Loucy (cell line): ENCODE measurements around the gene USP53.

Source experiments
- H2AFZ ChIP-seq: fragments of 200-600 bp; sonication (generic); 2 replicates; pipeline ENCODE4 v1.6.0; 2016; ENCODE audit warnings: antibody characterized with exemption, mild to moderate bottlenecking, low read length, moderate library complexity
- H3F3A ChIP-seq: fragments of 200-600 bp; 2 replicates; pipeline ENCODE4 v1.6.0; 2016; ENCODE audit warnings: antibody characterized with exemption, low read depth, mild to moderate bottlenecking
- H3K27me3 ChIP-seq: fragments of 200-600 bp; sonication (generic); 2 replicates; pipeline ENCODE4 v1.6.1; 2014; ENCODE audit warnings: low read length, mild to moderate bottlenecking; ENCODE audit not compliant: insufficient read depth, poor library complexity, severe bottlenecking
- H3K36me3 ChIP-seq: fragments of 200-600 bp; sonication (generic); 2 replicates; pipeline ENCODE4 v1.6.1; 2016; ENCODE audit warnings: low read length; ENCODE audit not compliant: insufficient read depth
- H3K4me1 ChIP-seq: fragments of 200-600 bp; sonication (generic); 2 replicates; pipeline ENCODE4 v1.5.1; 2014; ENCODE audit warnings: low read length, mild to moderate bottlenecking; ENCODE audit not compliant: insufficient read depth, poor library complexity, severe bottlenecking
- H3K4me2 ChIP-seq: fragments of 200-600 bp; sonication (generic); 2 replicates; pipeline ENCODE4 v1.6.0; 2014; ENCODE audit warnings: antibody characterized with exemption, low read length, low read depth, mild to moderate bottlenecking; ENCODE audit not compliant: poor library complexity, severe bottlenecking
- H3K4me3 ChIP-seq: fragments of 200-600 bp; sonication (generic); 2 replicates; pipeline ENCODE4 v1.5.1; 2014; ENCODE audit warnings: low read length, mild to moderate bottlenecking, mixed read lengths; ENCODE audit not compliant: poor library complexity, severe bottlenecking
- H3K79me2 ChIP-seq: fragments of 200-600 bp; sonication (generic); 2 replicates; pipeline ENCODE4 v1.6.1; 2014; ENCODE audit warnings: low read length; ENCODE audit not compliant: insufficient read depth
- H3K9ac ChIP-seq: fragments of 200-600 bp; sonication (generic); 2 replicates; pipeline ENCODE4 v1.6.0; 2014; ENCODE audit warnings: mild to moderate bottlenecking, low read depth, low read length, moderate library complexity; ENCODE audit not compliant: poor library complexity, severe bottlenecking
- H3K9me2 ChIP-seq: fragments of 200-600 bp; sonication (generic); replicated peaks from 2 replicates; pipeline ENCODE4 v1.6.1; 2016; ENCODE audit warnings: low read depth, low read length, mixed read lengths
- H3K9me3 ChIP-seq: fragments of 200-600 bp; sonication (generic); 2 replicates; pipeline ENCODE4 v1.6.1; 2014; ENCODE audit warnings: mild to moderate bottlenecking, antibody characterized with exemption, low read length, low read depth; ENCODE audit not compliant: insufficient read depth
- H4K20me1 ChIP-seq: fragments of 200-600 bp; sonication (generic); 2 replicates; pipeline ENCODE4 v1.6.0; 2014; ENCODE audit warnings: antibody characterized with exemption, low read length, mild to moderate bottlenecking; ENCODE audit not compliant: insufficient read depth, poor library complexity, severe bottlenecking
- EZH2phosphoT487 ChIP-seq: fragments of 200-600 bp; IDR thresholded peaks from 2 replicates; pipeline ENCODE4 v1.6.1; 2018; ENCODE audit warnings: antibody characterized with exemption, mild to moderate bottlenecking, moderate library complexity, borderline replicate concordance
- TF ChIP-seq, protein P1 (sequence below): fragments of 200-600 bp; sonication (generic); conservative IDR thresholded peaks from 2 replicates; pipeline ENCODE4 v1.5.1; 2014; ENCODE audit warnings: mild to moderate bottlenecking, antibody characterized with exemption, low read length

USP53 gene

DNA sequence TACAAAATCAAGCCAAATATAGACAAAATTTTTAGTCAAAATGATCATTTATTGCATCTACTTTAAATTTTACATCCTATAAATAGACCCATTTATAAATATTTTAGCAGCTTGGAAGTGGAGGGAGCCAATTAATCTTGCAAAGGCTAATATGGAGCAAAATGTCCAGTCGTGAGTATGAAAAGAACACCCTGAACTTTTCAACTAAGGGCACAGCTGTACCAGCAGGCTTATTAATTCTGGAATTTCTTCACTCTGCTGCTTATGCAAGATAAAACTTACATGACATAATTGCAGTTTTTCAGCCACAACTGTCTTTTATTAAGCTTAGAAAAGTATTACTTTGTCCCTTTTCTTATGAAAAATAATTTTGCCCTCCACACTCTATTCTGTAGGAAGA, 22.9 kb upstream of the USP53 start:
- no peak overlapping the region for H2AFZ ChIP-seq
- no peak overlapping the region for H3K4me2 ChIP-seq
- H3K4me1 ChIP-seq = no peaks in the 10 kb centered on the region
- H3F3A ChIP-seq = no peaks in the 10 kb centered on the region
- no peak overlapping the region for H3K9ac ChIP-seq
- H3K4me3 ChIP-seq = no peak overlapping the region
- H3K27me3 ChIP-seq = no peaks in the 10 kb centered on the region
- TF ChIP-seq, protein P1, sequence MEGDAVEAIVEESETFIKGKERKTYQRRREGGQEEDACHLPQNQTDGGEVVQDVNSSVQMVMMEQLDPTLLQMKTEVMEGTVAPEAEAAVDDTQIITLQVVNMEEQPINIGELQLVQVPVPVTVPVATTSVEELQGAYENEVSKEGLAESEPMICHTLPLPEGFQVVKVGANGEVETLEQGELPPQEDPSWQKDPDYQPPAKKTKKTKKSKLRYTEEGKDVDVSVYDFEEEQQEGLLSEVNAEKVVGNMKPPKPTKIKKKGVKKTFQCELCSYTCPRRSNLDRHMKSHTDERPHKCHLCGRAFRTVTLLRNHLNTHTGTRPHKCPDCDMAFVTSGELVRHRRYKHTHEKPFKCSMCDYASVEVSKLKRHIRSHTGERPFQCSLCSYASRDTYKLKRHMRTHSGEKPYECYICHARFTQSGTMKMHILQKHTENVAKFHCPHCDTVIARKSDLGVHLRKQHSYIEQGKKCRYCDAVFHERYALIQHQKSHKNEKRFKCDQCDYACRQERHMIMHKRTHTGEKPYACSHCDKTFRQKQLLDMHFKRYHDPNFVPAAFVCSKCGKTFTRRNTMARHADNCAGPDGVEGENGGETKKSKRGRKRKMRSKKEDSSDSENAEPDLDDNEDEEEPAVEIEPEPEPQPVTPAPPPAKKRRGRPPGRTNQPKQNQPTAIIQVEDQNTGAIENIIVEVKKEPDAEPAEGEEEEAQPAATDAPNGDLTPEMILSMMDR = no peak
- H3K79me2 ChIP-seq = no peaks in the 10 kb centered on the region
- H4K20me1 ChIP-seq = no peaks in the 10 kb centered on the region
- no peaks in the 10 kb centered on the region for H3K9me3 ChIP-seq
- H3K9me2 ChIP-seq = no peaks in the 10 kb centered on the region
- H3K36me3 ChIP-seq = no peaks in the 10 kb centered on the region

DNA sequence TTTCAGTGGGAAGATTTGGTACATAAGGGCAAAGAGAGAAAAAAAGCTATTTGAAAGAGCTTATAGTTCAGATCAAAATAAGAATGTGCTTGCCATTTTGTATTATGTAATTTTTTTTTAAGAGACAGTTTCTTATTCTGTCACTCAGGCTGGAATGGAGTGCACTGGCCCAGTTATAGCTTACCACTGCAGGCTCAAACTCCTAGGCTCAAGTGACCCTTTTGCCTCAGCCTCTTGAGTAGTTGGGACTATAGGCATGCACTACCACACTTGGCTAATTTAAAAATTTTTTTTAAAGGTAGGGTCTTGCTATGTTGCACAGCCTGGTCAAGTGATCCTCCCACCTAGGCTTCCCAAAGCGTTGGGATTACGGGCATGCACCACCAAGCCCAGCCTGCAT, 22.2 kb upstream of the USP53 start:
- Histone ChIP-seq H3K4me3 (no peak overlapping the region), H3K4me2 (no peak overlapping the region), H3K9me2 (no peaks in the 10 kb centered on the region), H3K9me3 (no peaks in the 10 kb centered on the region), H3K27me3 (no peaks in the 10 kb centered on the region), H3K9ac (no peak overlapping the region), H3K79me2 (no peaks in the 10 kb centered on the region), H2AFZ (no peak overlapping the region), H3F3A (no peaks in the 10 kb centered on the region), H3K4me1 (no peaks in the 10 kb centered on the region), H3K36me3 (no peaks in the 10 kb centered on the region), H4K20me1 (no peaks in the 10 kb centered on the region)
- TF ChIP-seq, protein P1 = no peak
- no peak for TF ChIP-seq EZH2phosphoT487

GRCh38 chr4:119191505-119191904, 21.0 kb upstream of the USP53 start:
- Histone ChIP-seq H3K9me2 (no peaks in the 10 kb centered on the region), H3K4me2 (no peak overlapping the region), H4K20me1 (no peaks in the 10 kb centered on the region), H3K79me2 (no peaks in the 10 kb centered on the region), H3K27me3 (no peaks in the 10 kb centered on the region), H3K4me1 (no peaks in the 10 kb centered on the region), H3F3A (no peaks in the 10 kb centered on the region), H3K9ac (no peak overlapping the region), H2AFZ (no peak overlapping the region), H3K4me3 (no peak overlapping the region), H3K9me3 (no peaks in the 10 kb centered on the region), H3K36me3 (no peaks in the 10 kb centered on the region)
- TF ChIP-seq EZH2phosphoT487 = no peak
- TF ChIP-seq, protein P1 = no peak
